Cardiac fibroblast (primary cell): ENCODE data around the gene TRAF5.

ENCODE experiments used
- DNase-seq, 2 donors: peaks; one replicate each; pipeline versions ENCODE4 v3.0.0 to v3.0.0-alpha.2; 2010; ENCODE audit warnings: low read depth in 2 of 2
- H3K4me3 ChIP-seq, 2 donors: replicated peaks in 1 of 2; 1 replicate in 1 of 2; 2 replicates in 1 of 2; pipeline ENCODE4 v1.5.1; 2011; ENCODE audit warnings: low read depth in 2 of 2, low read length in 2 of 2, mild to moderate bottlenecking in 2 of 2, moderate library complexity in 1 of 2
- TF ChIP-seq, protein P1 (sequence below): IDR thresholded peaks from one replicate; pipeline ENCODE4 v1.5.1; 2011; ENCODE audit warnings: low read depth, mild to moderate bottlenecking, low read length, inconsistent platforms

Gene TRAF5

DNA sequence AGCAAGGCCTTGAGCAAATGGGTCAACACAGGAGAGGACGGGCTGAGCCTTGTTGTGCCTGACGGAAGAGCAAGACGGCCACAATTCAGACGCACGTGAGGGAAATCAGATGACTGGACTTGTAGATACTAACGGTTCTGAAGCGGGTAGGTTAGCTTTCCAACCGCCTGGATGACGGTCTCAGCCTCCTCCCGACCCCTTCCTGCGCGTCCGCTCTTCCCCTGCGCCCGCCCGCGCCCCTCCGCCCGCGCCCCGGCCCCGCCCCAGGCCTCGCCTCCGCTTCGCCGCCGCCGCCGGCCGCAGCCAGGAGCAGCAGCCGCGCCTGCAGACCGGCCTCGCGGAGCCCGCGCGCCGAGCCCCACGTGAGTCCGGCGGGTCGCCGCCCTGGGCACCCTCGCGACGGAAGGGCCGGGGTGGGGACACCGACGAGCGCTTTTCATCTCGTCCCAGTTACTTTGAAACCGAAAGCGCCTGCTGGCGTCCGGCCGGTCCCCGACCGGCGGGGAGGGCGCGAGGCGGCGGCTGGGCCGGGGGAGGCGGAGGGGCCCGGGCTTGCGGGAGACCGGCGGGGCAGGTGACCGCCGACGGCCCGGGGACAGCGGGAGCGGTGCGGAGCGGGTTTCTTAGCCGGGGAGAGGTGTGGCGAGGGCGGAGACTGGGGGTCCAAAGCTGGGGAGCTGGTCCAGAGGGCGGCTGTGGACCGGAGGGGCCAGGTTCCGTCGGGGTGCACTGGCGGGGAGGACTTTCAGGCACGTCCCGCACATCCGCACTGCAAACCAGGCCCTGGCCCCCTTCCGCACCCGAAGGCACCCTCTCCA lies at the start of gene TRAF5:
TRAF5 (plus strand) TSS at position 306 of the 818 bp plus-strand sequence. CDS start 26,407 bp downstream, outside the sequence.
- DNase-seq = peak; percentile 56 to 64
- TF ChIP-seq, protein P1, sequence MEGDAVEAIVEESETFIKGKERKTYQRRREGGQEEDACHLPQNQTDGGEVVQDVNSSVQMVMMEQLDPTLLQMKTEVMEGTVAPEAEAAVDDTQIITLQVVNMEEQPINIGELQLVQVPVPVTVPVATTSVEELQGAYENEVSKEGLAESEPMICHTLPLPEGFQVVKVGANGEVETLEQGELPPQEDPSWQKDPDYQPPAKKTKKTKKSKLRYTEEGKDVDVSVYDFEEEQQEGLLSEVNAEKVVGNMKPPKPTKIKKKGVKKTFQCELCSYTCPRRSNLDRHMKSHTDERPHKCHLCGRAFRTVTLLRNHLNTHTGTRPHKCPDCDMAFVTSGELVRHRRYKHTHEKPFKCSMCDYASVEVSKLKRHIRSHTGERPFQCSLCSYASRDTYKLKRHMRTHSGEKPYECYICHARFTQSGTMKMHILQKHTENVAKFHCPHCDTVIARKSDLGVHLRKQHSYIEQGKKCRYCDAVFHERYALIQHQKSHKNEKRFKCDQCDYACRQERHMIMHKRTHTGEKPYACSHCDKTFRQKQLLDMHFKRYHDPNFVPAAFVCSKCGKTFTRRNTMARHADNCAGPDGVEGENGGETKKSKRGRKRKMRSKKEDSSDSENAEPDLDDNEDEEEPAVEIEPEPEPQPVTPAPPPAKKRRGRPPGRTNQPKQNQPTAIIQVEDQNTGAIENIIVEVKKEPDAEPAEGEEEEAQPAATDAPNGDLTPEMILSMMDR = no peak

GRCh38 chr1:211279340-211279739 lies 47.3 kb upstream of the TRAF5 start:
- H3K4me3 ChIP-seq = no peak overlapping the region
- DNase-seq = no peak
- TF ChIP-seq, protein P1 = no peak

More for the DNA sequence above, at the start of gene TRAF5:
- H3K4me3 ChIP-seq = peak within 1 kb of the TSS; percentile 74 to 78

- H3K4me3 ChIP-seq = no peak overlapping the region
- DNase-seq = no peak
- TF ChIP-seq, protein P1 = no peak
Observed at GRCh38 chr1:211280910-211281309, 45.7 kb upstream of the TRAF5 start.

DNA sequence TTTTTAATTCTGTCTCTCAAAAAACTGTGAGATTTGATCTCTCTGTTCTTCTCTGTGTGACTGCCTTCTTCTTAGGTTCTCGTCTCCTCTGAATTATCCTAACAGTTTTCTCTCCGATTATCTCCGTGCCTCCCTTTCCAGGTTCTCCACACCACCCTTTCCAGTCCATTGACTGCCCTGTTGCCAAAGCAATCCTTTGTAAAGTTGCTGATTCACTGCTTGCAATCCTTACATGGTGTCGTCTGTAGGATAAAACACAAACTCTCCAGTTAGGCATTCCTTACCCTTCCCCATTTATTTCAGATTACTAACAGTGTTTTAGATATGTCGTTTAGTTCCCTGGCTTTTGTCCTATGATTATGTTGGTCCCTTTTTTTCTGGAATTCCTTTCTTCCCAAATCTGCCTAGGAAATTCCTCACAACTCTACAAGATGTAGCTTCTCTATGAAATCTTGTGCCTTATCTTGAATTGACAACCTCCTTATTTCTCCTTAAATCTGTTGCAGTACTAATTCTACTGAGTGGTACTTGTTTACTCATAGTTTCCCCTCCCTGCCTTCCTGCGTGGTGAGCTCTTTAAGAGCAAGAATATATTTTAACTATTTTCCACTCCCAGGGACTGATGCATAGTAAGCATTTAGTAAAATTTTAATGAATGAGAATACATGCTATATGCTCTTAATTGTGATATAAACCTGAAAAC lies 45.2 kb upstream of the TRAF5 start:
- TF ChIP-seq, protein P1 = no peak
- DNase-seq = peak; percentile 25 to 44

DNA sequence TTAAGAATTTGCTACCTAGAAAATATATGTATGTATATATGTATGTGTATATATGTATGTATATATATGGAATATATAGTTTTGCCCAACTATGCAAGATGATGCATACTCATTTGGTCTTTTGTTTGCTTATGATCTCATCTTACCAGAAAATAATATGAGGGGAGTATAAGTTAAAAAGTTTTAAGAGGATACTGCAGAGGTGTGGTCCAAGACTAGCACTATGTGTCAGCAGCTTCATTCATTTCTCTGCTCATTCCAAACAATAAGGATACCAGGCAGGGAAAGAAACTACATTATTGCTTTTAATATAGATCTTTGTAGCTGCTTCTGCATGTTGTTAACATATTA lies 44.6 kb upstream of the TRAF5 start:
- TF ChIP-seq, protein P1 = no peak
- H3K4me3 ChIP-seq = no peak overlapping the region
- DNase-seq = no peak

More for the DNA sequence above, 45.2 kb upstream of the TRAF5 start:
- H3K4me3 ChIP-seq = no peak overlapping the region

DNA sequence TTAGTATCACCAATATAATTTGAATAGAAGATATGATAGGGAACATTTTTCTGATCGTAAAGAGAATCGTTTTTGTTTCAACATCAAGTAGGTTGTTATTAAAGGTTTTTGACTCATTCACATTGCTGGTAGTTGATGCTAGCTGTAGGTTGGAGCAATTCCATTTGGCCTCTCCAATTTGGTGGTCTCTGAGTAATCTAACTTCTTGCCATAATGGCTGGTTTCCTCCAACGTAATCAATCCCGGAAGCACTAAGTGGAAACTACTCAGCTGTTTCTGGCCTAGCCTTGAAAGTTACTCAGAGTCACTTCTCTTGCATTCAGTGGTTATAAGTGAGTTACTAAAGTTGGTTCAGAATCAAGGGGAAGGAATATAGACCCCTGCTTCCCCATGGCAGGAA lies 41.4 kb upstream of the TRAF5 start:
- no peak overlapping the region for H3K4me3 ChIP-seq
- peak; percentile 16 to 25 for DNase-seq
- TF ChIP-seq, protein P1 = no peak
